GM21825 (cell line): ENCODE results near the gene GSTM4.
A peak's percentile ranks its signal among the peaks of the same experiment; 100 is the strongest.

ENCODE experiments used
- ATAC-seq: cut with Tn5 transposase; IDR thresholded peaks from one replicate; pipeline ENCODE4 v1.9.1; 2021; ENCODE audit warnings: mild to moderate bottlenecking, moderate library complexity; ENCODE audit not compliant: unreplicated experiment

GSTM4 gene

DNA sequence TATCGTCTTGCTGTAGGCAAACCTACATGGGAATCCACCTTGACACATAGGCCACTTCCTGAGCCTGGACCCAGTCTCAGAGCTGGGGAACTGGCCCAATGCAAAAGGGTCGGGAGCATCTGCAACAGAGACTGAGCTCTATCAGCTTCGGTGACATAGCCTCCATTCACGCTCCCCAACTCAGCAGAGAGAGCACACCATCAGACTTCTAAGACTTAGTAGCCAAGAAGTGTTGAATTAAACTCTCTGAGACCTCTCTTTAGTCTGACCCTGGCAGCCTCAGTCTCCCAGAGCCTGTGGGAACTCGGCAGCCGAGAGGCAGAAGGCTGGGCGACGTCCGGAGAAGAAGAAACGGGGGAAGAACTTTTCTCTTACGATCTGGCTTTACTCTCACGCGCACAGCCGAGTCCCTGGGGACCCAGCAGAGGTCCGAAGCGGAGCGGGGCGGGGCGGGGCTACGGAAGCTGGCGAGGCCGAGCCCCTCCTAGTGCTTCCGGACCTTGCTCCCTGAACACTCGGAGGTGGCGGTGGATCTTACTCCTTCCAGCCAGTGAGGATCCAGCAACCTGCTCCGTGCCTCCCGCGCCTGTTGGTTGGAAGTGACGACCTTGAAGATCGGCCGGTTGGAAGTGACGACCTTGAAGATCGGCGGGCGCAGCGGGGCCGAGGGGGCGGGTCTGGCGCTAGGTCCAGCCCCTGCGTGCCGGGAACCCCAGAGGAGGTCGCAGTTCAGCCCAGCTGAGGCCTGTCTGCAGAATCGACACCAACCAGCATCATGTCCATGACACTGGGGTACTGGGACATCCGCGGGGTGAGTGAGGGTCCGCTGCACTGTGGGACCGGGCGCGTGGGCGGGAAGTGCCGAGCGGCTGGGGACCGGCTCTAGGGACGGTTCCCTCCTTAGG is at the start of gene GSTM4:
Gene GSTM4 (plus strand): TSS at position 485 of the 905 bp plus-strand sequence. CDS start 291 bp downstream, at position 776.
- ATAC-seq: peak; percentile 91

DNA sequence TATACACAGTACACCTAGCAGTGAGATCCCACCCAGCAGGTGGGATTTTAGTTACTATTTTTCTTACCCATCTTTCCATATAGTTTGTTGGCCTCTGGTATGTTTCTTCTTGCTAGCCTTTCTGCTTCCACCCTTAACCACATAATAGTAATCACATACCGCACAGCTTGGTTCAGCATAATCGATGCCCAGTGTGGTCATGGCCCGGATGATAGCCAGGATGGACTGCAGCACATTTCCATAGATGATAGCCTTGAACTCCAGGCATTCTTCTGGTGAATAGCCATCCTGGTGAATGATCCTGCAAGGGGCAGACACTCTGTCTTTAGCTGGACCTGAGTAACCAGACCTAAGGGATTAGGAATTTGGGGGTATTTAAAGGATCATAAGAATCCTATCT is 46.0 kb upstream of the GSTM4 start:
- no peak for ATAC-seq

DNA sequence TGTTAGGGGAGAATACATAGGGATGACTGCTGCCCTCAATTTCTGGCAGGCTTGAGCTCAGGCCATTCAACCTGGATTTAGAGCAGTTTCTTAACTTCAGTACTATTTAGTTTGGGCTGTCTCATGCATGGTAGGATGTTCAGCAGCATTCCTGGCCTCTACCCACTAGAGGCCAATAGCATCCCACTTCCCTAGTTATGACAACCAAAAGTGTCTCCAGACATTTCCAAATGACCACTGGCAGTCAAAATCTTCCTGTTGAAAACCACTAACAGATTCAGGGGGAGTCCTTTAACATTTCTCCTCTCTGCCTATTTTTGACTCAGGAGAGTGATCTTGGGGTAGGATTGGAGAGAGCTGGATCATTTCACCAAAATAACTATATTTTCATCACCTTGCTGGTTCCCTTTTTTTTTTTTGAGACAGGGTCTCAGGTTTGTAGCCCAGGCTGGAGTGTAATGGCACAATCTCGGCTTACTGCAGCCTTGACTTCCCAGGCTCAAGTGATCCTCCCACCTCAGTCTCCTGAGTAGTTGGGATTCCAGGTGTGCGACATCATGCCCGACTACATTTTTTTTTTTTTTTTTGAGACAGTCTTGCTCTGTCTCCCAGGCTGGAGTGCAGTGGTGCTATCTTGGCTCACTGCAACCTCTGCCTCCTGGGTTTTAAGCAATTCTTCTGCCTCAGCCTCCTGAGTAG is 45.1 kb upstream of the GSTM4 start:
- no peak for ATAC-seq

DNA sequence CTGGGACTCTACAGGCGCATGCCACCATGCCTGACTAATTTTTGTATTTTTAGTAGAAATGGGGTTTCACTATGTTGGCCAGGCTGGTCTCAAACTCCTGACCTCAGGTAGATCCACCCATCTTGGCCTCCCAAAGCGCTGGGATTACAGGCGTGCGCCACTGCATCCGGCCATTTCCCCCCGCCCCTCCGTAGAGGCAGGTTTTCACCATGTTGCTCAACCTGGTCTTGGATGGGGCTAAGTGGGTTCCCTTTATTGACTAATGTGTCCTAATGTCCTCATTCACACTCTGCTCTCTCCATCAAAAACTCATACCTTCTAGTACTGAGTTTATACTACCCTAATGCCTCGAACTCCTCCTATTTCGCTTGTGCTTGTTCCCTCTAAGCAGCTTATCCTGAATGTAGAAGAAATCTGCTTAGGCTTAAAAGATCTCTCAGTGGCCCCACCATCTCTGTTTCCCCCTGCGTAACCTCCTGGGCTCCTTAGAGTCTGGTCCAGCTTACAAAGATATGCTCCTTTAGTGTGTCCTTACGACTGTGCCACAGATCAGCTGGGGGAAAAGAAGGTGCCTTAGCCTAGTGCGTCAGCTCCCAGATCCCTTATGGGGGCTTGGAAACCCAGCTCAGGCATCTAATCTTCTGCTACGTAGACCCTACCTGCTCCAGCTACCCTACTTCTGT is 44.5 kb upstream of the GSTM4 start:
- no peak for ATAC-seq

DNA sequence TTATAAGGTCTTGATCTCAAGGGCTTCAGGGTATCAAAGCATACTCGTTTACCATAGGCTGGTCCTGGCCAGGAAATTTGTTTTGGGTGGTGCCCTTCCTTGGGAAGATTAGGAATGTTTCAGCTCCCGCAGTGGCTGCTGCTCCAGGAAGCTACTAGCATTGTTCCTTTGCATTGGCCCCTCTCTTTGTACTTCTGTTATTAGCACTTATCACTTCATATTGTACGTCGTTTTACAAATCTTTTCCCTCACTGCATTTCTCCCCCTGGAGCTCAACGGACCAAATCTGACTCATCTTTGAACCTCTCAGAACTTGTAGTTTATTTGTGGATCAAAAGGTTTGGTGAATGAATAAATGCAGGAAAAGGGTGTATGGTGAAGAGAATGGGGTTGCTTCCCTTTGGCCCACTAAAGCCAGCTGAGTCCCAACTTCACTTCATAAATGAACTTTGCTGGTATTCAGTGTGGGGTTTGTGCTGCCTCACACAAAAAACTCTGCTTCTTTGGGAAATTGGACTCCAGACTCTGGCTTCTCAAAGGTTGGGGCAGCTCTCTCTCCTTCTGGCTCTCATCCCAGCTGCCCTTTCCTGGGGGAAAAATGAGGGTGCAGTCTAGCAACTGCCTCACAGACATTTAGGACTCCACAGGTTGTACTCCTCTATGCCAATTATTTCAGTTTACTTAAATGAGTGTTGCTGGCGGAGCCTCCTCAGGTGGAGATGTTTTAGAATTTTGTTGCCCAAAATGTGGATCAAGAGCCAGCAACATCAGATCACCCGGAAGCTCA is 42.3 kb upstream of the GSTM4 start:
- no peak for ATAC-seq

DNA sequence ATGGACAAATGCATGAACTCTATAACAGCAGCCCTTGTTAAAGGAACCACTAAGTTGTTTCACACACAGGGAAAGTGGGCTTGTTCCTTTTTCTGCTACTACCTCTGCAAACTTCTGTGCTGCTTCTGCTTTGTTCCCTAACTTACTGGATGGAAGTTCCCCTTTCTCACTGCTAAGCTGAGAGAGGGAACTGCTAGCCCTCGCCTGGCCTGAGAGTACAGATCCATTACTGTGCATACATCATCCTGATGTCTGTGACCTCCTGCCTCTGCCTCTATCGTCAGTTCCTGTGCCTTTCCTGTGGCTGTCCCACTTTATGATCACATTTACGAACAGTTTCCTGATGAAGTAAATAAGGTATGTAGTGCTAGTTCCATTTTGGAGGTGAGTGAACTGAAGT is 40.0 kb upstream of the GSTM4 start:
- no peak for ATAC-seq

DNA sequence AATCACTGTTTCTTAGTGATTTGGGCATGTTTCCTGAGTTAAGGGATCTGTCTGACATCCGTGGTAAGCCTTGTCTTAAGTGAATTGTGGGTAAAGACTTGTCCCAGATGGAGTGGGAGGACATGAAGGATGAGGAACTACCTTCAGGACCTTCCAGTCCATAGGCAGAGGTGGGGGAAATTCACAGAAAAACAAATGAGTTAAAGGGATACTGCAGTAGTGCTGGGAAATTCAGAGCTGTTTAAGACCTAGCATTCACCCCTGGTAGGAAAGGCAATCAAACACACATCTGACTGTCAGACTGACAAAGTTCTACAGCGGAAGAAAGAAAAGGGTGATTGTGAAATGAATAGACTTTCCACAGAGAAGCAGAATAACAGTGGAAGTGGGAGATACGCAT is 39.5 kb upstream of the GSTM4 start:
- ATAC-seq: no peak

DNA sequence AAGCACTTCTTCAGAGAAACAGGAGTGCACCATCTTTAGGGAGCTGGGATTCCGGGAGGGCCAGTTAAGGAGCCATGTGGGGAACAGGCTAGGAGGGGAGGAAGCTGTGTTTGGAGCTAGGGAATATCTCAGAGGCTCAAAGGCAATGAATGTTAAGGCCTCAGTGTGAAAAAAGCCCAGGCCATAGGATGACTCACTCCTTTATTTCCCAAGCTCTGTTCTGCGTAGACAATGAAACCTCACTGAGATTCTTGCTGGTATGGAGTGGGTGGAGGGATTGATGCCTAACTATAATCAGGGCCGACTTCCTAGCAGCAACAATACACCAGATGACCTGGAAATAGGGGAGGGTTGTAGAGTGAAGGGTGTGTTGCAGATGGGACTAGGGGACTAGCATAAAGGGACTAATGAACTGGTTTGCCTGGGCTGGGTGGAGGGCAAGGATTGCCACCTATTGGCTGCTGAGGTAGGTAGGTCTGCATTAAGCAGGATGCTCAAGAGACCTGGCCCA is 38.6 kb upstream of the GSTM4 start:
- ATAC-seq: no peak

DNA sequence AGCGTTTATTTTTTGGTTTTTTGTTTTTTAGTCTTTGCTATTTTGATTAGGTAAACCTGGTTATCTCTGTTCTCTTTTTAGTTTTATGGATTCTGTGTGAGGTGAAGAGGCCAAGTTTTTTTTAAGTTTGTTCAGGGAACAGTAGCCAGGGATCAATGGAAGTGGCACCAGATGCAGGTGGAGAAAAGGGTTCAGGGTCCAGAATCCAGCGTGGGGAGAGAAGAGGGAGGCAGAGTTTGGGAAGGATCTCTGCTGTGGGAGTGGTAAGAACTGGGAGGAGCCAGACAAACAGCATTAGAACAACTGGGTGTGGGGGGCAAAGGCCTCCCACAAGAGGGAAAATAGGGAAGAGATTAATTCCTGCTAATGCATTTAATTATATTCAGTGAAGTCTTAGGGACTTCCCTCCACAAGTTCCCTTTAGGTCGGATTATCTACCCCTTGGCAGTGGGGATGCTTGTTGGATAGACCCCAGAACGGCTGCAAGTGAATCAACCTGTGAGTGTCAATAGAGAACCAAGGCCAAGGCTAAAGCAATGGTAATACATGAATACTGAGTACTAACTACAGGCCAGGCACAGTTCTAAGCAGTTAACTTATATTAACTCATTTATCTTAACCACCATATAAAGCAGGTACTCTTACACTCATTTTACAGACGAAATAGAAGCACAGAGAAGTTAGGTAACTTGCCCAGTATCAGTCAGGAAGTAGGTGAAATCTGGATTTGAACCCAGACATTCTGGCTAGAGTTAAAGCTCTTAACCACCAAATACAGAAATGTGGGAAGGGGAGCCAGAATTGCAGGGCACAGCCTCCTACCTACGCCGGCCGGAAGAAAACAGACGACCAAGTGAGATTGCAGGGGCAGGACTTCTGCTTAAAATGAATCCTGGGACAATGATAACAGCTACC is 37.0 kb upstream of the GSTM4 start:
- no peak for ATAC-seq

DNA sequence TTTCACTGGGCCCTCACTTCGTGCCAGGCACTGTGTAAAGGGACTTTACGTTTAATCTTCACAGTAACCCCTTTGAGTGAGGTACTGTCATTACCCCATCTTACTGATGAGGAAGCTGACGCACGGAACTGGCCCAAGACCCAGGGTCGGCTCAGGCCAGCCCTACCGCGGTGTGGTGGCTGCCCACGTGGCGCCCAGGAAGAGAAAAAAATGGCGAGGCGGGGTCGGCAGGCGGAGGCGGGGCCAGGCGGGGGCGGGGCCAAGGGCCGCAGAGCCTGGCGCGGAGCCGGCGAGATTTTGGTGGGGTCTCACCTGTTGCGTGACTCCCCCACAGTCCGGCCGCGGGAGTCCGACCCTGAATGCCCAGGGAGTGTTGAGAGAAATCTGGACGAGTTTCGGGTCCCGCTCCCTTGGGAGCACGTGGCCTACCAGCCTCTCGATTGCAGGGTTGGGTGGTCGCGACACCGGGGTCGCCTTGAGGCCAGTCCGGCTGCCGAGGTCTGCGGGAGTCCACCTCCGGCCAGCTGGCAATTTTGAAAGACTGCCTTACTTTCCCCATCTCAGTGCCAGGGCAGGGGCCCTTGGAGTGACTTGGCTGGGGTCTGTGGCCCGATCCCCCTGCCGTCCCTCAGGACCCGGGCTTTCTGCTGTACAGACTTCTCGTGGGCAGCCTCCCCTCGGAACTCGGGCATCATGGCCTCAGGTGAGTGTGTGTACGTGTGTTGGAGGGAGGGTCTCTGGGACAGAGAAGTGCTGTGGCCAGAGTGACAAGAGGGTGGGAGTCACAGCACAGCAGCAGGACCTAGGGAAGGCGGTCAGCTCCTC is 36.1 kb upstream of the GSTM4 start, which contains the start of the genes AMPD2 and GNAT2:
Gene AMPD2 (plus strand): TSS at position 262 of the 825 bp plus-strand sequence. CDS start 1,339 bp downstream, outside the sequence.
Gene GNAT2 (minus strand): TSS at position 41 of the 825 bp plus-strand sequence. CDS start 6,746 bp downstream, outside the sequence.
- peak; percentile 48 for ATAC-seq

DNA sequence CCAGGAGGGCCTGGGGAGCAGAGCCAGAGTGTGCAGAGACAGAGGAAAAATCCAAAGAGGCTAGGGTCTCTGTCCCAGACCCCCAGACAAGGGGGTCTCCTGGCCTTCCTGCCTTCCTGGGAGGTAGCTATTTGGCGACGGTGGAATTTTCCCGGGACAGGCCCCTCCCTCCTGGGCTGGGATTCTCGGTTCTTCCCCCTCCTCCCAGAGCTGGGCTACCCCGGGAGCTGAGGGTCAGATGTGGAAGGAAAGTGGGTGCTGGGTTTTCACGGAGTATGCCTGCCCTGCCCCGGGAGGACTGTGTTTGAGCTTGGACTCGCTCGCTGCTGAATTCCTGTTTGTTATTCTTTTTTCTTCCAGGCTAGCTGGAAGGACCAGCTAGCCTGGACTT is 35.5 kb upstream of the GSTM4 start:
- ATAC-seq: no peak

DNA sequence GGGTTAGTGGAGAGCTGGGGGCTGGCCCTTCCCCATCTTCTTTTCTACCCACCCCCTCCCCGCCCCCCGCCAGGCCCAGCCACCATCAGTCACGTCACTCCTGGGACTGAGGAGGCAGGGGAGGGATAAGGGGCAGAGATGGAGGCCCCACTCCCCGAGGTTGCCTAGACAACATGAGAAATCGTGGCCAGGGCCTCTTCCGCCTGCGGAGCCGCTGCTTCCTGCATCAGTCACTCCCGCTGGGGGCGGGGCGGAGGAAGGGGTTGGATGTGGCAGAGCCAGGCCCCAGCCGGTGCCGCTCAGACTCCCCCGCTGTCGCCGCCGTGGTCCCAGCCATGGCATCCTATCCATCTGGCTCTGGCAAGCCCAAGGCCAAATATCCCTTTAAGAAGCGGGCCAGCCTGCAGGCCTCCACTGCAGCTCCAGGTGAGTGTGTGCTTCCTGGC is 35.0 kb upstream of the GSTM4 start:
- peak; percentile 66 for ATAC-seq

DNA sequence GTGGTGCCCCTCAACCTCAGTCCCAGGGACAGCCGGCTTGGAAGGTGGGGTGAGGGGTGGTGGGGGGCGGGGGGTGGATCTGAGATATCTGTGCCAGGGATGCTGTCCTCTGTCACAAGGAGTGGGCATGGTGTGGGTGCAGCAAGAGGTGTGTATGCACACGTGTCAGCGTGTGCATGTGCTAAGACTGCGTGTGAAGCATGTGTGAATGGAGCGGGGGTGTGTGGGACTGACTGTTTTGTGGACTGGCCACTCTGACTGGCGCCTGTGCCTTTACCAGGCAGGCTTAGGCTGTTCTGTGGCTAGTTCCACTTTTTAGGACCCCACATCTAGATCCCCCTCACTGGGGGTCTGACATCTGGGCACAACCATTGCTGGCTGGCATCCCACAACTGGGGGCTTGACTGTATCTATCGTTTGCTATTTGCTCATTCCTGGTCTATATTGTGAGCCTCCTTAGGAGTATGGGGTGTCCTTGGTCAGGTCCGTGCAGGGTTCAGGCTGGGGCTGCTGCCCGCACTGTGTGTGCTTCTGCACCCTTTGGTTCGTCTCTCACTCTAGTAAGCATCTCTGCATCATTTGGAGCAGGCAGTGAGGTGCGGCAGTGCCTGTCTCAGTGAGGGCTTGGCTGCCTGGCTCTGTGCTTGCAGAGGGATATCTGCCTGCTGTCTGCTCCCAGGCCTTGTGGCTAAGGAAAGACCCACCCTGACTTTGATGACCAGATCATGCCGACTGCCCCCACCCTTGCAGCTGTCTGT is 34.3 kb upstream of the GSTM4 start:
- no peak for ATAC-seq

DNA sequence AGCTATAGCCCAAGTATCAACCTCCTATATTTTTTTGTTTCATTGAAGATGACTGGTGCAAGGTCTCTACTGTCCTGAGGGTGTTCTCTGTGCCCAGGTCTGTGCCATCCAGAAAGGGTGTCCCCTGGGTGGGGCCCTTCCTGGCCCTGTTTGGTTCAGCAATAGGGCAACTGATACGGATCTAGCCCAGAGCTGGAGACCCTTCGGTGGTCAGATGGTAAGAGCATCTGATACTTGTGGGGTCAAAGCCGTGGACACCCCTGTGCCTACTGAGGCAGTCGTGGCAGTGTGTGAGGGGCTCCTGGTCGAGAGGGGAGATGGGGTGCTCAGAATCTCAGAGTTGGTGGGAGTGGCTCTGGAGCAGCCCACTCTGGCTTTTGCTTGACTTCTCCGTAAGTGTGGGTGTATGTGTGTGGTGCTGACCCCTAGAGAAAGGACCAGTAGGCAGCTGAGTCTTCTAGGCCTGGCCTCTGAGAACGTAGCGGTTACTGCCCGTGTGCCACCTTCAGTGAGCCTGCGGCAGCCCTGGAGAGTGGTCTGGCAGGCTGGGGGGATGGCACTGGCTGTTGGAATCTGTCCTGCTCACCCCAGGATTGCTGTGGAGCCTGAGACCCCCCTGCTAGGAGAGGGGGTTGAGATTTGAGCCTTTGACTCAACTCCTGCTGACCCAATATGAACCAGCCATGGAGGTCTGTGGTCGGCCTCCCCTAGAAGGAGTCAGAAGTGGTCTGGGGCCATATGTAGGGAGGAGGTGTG is 33.6 kb upstream of the GSTM4 start:
- ATAC-seq: no peak

DNA sequence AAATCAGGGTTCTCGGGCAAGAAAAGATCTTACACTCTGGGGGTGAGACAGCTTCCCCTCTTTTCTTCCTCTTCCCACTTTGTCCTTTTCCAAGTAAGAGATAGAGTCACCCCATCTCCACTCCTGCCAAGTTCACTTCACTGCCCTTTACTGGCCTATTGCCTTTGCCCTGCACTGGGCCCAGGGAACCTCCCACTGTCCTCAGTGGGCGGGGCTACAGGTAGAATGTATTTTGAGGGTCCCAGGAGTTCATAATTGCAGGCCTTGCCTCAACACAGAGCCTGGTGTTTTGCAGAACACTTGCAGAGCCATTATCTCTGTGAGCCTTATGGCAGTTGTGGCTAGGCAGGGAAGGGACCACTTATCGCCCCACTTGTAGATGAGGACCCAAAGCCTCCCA is 33.0 kb upstream of the GSTM4 start:
- ATAC-seq: no peak

DNA sequence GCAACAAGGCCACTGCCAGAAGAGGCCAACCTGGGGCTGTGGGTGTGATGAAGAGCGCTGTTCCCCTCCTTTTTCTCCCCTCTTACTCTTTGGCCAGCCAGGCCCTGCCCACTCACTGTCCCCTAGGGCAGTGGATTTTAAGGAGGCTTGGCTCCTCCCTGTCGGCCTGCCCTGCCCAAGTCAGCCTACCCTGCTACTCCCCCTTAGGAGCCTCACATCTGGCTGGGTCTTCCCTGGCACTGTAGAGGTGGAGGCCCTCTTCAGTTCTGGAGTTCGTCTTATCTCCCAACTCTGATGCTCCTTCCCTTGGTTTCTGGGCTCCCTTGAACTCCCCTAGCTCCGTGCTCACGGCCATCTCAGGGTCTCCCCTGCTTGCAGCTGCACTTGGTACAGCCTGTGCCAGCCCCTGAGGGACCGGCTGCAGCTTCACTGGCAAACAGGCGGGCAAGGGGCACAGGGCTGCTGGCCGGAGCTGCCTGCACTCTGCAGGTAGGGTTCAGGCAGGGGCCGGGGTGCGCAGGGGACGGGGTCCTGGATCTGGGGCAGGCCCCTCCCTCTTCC is 32.2 kb upstream of the GSTM4 start:
- no peak for ATAC-seq
